Pons (tissue), 1 donor: ENCODE results near the gene UAP1L1.
A peak's percentile ranks its signal among the peaks of the same experiment; 100 is the strongest.

Experiments
- DNase-seq: peaks from one replicate; pipeline ENCODE4 v3.0.0-alpha.2; 2016; ENCODE audit warnings: low spot score

The UAP1L1 gene

DNA sequence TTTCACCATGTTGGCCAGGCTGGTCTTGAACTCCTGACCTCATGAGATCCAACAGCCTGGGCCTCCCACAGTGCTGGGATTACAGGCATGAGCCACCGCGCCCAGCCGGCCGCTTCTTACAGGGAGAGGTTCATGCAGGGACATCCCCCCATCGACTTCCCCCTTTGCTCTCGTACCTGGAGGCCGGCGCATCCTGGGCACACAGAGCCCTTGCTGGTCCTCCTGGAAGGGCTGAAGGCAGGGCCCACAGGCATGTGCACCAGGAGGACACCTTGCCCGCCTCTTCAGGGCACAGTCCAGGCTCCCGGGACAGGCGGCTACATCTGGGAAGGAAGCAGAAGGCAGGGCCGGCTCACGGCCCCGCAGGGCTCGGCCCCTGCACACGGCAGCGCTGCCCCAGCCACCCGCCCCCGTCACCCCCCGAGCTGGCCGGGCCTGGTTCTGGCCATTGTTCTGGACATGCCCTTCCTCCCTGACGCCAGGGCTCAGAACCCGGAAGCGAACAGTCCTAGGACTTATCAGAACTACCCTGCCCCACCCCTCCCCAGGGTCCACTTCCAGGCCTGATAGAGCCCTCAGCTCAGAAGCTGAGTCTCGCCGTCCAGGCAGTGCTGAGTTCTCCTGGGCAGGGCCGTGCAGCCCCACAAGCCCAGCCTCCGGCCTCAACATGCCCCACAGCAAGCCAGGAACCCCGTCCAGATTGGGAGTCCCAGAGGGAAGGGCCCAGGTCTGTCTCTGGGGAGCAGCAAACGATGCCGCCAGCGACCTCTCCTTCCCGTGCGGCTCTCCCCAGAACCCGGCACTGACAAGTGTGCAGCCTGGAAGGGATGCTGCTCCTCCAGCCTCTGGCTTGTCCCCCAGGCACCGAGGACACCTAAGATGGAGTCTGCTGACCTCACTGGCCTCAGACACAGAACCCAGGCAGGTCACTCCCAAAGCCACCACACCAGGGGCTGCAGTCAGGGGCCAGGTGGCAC lies 34.3 kb upstream of the UAP1L1 start:
- no peak for DNase-seq

DNA sequence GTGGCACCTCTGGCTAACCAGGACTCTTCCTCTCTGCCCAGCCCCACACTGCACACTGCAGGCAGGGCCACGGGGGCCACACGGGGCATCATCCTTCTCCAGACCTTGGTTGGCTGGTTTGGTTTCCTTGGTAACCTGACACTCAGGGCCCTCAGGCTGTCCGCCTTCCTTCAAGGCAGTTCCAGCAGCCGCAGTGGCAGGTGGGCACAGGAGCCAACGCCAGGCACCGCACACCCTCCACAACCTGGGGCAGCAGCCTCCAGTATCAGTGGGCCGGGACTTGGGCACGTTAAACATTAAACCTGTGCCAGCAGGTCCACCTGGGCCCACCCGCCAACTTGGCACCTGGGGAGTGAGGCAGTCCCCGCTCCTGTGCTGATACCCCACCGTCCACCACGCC lies 33.3 kb upstream of the UAP1L1 start:
- no peak for DNase-seq

DNA sequence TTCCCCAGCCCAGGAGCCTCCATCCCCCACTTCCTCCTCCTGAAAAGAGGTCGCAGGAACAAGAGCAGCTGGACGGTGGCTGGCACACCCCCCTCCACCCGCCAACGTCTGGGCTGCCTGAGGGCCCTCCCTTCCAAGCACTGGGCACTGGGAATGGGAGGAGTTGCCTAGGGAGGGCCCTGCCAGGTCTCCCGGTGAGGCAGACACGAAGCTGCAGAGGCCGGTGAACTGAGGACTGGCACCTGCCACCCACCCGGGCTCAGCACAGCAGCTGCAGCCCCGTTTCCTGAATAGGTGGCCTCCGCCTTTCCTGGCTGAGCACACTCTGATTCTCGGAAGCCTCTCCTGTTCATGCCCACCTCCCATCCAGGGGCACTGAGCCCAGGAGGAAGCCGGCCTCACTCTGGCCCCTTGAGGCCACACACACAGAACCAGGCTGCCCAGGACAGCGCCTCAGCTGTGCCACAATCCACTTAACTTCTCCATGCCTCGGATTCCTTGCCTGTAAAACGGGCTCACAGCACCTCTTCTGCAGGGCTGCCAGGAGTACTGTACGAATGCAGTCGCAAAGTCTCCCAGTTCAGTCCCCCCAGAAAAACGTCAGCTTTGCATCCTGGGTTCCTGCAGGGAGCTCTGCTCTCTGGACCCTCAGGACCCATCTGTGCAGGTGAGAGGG lies 32.7 kb upstream of the UAP1L1 start:
- DNase-seq = no peak

- DNase-seq = no peak
These were observed 31.8 kb upstream of the UAP1L1 start for GRCh38 chr9:137045294-137046087.

DNA sequence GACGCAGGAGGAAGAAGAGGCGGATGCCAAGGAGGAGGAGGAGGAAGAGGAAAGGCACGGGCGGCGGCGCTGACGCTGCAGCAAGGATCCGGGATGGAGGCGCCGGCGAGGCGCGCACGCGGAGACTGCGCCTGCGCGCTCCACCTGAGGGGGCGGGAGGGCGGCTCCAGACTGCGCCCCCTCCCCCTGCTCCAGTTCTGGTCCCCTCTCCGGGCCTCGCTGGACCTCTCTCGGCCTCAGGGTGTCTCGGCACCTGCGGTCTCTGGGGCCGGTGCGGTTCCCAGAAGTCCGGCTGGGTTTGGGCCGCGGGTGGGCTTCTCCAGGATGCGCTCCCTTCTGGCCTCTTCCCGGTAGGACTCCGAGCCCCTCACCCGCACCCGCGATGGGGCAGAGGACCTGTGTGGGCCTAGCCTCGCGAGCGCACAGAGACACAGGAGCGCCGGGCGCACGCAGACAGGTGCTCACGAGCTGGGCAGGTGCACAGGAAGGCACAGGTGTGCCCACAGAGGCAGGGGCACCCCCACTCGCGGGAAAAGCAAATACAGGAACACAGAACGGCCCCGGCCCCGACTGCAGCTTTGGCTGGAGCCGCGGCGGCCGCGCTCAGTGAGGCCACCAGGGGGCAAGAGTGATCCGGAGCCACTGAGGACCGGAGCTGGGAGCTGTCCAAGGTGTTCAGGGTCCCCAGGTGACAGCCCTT lies 31.1 kb upstream of the UAP1L1 start, which contains the start of gene NPDC1:
NPDC1 (minus strand) TSS at position 90 of the 700 bp plus-strand sequence. CDS start 188 bp downstream, outside the sequence.
- peak; percentile 59 for DNase-seq

DNA sequence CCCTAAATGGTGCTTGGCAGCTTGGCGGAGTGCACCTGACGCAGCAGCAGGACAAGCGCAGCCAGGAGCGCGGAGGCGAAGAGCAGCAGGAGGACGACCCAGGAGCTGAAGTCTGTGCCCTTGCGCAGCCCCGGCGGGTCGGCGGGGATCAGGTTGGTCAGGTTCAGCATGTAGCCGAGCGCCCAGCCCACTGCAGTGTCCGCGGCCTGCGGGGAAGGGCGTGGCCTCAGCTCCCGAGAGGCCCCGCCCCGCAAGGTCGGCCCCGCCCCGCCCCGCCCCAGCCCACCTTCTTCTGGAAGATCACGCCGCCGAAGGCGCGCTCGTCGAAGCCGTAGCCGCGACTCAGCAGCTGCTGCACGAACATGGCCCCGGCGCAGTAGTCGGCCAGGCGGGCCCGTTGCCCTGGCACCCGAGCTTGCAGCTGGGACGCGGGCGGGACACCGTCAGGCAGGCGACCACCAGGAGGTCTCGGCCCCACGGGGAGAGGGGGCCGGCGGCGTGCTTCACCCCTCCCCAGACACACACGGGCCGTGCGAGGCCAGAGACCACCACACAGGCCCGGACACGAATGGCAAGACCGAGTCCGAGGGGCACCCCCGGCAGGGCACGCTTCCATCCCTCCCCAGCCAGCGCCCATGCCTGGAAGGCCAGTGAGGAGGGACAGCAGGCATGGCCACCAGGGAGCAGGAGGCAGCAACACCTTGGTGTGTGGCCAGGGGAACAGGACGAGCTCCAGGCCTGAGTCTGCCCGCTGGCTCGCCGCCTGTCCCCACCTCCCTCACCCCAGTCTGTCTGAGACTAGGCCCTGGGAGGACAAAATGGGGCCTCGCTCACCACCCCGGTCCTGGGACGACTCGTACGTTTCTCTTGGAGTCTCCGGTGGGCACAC lies 28.4 kb upstream of the UAP1L1 start:
- DNase-seq = no peak

- DNase-seq = no peak
These were observed 27.5 kb upstream of the UAP1L1 start for GRCh38 chr9:137049544-137050449.

DNA sequence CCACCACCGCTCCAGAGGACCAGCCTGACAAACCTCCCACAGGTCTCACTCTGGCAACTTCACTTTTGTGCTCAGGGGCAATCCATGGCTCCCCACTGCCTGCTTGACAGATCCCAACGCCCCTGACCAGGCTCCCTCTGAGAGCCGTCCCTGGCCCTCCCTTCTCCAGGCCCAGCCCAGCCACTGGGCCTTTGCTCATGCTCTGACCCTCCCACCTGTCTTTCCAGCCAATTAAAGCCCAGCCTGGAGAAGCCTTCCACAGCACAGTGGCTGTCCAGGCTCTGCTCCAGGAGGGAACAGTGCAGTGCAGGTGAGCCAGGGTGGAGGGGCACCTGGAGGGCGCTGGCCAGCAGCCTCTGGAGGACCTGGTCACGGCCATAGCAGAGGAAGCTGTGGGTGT lies 26.7 kb upstream of the UAP1L1 start:
- no peak for DNase-seq

DNA sequence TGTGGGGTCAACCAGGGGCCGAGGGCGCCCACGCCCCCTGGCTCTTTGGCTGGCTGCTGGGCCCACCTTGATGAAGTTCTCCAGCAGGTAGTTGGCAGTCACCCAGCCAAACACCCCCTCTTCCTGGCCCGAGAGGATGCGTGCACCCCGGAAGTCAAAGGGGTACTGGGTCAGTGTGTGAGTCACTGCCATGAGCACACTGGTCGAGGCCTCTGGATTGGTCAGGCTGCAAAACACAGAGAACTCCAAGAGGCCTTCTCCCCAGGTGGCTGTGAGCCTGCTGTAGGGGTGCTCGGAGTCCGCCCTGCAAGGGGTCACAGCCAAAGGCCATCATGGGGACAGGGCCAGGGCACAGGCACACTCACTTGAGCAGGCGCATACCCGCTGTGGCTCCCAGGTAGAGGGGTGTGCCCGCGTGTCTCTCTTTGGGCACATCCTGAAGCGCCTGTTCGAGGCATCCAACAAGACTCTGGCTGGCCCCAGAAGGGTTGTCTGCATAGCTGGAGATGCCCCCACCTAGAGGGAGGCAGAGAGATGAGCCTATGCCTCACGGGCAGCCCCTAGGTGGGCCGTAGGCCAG lies 26.1 kb upstream of the UAP1L1 start:
- no peak for DNase-seq

GRCh38 chr9:137052293-137052692 lies 25.0 kb upstream of the UAP1L1 start:
- DNase-seq = no peak

DNA sequence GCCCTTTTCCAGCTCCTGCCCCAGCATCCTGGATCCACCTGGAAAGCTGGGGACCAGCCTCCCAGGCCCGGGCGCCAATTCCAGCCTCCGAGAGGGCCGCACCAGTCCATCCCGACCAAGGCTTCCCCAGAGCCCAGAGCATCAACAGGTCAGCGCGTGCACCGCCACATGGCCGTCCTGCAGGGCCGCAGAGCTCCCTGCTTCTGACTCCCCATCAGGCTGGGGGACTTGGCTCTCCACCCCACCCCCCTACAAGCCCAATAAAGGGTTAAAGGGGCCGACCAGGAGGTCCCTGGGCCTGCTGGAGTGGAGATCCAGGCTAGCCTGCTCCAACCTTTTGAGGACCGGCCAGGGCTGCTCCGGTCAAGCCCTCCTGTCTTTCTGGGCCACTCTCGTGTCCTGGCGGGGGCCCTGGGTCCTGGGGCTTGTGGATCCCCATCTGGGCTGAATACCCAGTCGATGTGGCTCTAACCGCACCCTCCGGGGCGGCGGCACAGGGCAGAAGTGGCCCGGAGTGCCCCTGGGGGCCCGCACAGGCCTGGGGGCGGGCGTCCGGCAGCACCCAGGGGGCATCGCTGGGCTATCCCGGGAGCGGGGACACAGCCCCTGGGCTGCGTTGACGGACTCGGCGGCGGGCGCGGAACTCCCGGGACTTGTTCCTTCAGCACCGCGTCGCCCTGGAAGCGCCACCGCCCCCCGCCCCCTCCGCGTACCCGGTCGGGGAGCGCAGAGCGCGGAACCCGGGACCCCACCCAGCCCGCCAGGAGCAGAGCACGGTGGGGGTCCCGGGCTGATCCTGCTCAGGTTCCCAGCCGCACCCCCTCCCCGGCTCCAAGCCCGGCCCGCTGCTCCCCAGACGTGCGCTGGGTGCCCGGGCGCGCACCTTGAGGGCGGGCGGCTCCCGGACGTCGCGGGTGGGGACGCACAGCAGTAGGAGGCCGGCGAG lies 24.0 kb upstream of the UAP1L1 start:
- no peak for DNase-seq

- DNase-seq = no peak
These were observed 23.1 kb upstream of the UAP1L1 start, which contains the start of gene ENTPD2 for GRCh38 chr9:137053944-137054931. TSS of gene ENTPD2 (minus strand) at chr9:137054061. CDS start at chr9:137053997, 64 bp downstream.

DNA sequence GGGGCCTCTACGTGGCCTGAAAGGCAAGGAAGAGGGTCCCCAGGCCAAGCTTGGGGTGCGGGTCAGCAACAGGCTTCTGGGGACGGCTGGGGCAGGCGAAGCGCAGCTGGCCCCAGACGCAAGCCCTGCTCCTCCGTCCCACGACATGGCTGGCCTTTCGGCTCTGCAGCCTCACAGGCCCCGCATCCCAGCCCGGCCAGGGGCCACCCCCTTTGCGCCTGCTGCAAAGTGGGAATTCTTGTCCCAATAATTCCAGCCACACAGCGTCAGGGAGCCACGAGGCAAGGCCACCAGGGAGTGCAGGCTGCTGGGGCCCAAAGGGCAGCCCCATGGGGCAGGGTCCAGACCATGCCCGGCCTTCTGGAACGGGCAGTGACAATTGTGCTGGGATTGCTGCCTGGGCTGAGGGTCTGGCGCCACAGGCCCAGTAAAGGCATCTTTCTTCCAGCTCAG lies 22.4 kb upstream of the UAP1L1 start:
- no peak for DNase-seq

DNA sequence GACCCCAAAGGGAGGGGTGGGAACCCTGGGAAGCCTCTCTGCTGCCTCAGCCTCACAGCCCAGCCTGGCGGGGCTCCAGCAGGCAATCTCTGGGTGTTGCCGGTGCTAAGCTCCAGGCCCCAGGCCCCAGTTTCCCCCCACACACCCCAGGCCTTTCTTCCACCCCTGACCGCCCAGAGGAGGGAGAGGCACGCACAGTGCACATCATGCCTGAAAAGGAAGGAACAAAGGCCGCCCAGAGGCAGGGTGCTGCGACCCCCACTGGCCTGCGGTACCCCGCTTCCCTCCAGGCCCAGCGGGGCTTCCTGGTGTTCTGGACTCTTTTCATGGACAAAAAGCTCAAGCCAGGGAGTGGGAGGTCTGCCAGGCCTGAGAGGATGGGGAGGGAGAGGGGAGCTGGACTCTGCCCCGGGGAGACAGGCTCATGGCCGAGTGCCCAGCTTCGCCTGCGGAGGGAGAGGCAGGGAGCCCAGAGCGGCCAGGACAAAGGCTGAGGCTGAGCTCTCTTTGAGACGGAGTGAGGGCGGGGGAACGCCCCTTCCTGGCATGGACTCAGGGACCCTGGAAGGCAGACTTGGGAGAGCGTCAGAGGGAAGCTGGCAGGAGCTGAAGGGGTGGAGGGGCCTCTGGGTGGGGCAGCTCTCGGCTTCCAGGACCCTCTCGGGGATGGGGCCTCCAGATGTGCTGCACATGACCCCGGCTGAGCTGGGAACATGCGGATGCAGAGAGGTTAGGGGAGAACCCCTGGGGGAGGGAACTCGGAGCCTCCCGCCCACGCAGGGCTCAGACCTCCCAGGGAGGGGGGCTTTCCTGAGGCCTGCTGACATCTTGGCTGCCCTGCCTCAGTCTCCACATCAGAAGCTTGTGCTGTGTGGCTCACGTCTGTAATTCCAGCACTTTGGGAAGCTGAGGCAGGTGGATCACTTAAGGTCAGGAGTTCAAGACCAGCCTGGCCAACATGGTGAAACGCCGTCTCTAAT lies 21.6 kb upstream of the UAP1L1 start:
- DNase-seq = peak; percentile 97

DNA sequence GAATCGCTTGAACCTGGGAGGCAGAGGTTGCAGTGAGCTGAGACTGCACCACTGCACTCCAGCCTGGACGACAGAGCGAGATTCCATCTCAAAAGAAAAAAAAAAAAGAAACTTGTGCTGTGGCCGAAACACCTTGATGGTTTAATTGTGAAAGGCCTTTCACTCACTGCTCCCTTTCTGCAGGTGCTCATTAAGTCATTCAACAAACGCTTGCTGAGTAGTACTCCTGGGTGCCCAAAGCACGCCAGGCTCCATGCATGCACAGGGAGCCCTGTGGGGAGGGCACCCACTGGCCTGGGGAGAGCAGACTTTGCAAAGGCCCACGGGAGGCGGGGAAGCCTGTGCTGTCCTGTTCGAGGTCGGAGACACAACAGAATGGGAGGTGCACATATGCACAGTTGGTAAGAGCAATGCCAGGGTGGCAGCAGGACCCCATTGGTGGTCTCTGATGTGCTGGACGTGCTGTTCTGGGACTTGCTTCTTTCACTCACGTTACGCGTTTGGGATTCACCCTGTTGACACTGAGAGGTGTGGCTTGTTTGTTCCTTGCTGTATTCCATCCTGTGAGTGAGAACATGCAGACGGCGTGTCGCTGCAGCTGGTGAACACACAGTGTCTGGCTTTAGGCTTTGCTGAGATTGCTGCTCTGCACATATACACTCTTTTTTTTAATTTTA lies 20.4 kb upstream of the UAP1L1 start:
- DNase-seq = no peak
